ENCODE data around the gene TRMU. TPM values are rescaled to one million over a fixed set of nuclear protein-coding genes. Genes with fewer than 3 reads are reported as not detected.

The TRMU gene
- total RNA-seq = 71.8 and 72.5 TPM in 2 replicates
- long read RNA-seq, transcript TRMU-201 (11 exons, 1,940 nt) = major isoform, 26 of 97 reads
- long read RNA-seq, transcript TRMU-203 (10 exons, 1,830 nt) = minor isoform, 7 of 97 reads
- long read RNA-seq, transcript TRMU-217 (2 exons, 591 nt) = minor isoform, 5 of 97 reads
- long read RNA-seq, partial matches to known transcripts = 14 of 97 reads
- long read RNA-seq, other reads (novel, unspliced or antisense) = 32 of 97 reads

DNA sequence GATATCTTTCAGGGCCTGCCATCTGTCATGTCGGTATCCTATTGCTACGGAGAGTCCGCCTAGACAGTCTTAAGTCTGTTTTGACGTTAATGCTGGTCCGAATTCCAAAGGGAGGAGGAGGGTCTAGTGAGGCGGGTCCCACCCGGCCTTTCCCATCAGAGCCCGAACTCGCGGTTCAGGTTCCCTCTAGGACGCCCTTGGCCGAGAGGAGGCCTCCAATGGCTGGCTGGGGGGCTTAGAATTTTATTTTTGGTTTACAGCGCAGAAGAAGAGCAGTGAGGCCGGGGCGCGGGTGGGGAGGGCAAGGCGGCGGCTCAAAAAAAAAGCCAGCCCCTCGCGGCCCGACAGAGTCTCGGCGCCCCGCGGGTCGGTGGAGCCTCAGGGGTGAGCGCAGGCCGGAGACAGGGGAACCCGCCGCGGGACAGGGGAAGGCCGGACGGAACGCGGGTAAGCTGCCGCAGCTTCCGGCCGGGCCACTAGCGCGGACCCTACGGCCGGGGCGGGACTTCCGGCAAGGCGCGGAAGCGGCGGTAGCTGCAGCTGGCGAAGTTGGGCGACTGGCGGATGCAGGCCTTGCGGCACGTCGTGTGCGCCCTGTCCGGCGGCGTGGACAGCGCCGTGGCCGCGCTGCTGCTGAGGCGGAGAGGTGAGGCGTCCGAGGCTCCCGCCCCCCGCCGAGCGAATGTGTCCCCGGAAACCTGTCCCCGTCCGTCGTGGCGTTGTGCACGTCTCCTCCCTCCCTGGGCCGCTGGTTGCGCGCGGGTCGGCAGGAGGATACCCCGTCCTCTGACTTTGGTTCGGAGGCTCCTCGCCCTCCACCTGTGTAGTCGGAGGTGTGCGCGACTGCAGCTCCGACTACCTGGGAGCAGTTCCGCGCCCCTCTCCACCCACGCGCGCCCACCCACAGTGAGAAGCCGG lies at the start of gene TRMU:
Gene TRMU, plus strand, starts transcription at position 514 of the 918 bp plus-strand sequence. Its CDS starts 51 bp downstream, at position 565.
- Mint-ChIP-seq H3K27me3 (no peaks in the 10 kb centered on the region), H3K36me3 (ENCODE audit: insufficient read depth) (peaks cover 11% of the 10 kb centered on the region), H3K4me1 (ENCODE audit: low read depth) (peaks cover 12% of the 10 kb centered on the region), H3K9me3 (ENCODE audit: low read depth) (no peaks in the 10 kb centered on the region), H3K4me3 (ENCODE audit: low read depth) (peak within 1 kb of the TSS; percentile 92), H3K27ac (peak within 1 kb of the TSS; percentile 98)
- peak; percentile 68 for DNase-seq (ENCODE audit: low spot score, unreplicated experiment)
- TF ChIP-seq, protein P1, sequence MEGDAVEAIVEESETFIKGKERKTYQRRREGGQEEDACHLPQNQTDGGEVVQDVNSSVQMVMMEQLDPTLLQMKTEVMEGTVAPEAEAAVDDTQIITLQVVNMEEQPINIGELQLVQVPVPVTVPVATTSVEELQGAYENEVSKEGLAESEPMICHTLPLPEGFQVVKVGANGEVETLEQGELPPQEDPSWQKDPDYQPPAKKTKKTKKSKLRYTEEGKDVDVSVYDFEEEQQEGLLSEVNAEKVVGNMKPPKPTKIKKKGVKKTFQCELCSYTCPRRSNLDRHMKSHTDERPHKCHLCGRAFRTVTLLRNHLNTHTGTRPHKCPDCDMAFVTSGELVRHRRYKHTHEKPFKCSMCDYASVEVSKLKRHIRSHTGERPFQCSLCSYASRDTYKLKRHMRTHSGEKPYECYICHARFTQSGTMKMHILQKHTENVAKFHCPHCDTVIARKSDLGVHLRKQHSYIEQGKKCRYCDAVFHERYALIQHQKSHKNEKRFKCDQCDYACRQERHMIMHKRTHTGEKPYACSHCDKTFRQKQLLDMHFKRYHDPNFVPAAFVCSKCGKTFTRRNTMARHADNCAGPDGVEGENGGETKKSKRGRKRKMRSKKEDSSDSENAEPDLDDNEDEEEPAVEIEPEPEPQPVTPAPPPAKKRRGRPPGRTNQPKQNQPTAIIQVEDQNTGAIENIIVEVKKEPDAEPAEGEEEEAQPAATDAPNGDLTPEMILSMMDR (IDR thresholded peaks at IDR 0.05; ENCODE audit: unreplicated experiment) = no peak

DNA sequence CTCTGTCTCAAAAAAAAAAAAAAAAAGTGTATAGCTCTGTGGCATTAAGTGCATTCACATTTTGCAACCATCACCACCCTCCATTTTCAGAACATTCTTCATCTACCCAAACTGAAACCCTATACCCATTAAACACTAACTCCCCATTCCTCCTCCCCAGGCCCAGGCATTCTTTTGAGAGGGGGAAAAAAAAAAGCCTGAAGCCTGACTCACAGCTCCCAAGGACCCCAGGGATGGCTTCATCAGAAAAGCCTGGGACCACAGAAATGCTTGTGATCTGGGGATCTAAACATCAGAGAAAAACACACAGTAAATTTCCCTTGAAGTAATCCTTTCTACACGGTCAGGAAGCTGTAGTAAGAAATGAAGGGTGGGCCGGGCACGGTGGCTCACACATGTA lies 49.5 kb upstream of the TRMU start:
- DNase-seq (ENCODE audit: low spot score, unreplicated experiment) = no peak
- no peaks in the 10 kb centered on the region for H3K4me1 Mint-ChIP-seq (ENCODE audit: low read depth)
- no peak overlapping the region for H3K4me3 Mint-ChIP-seq (ENCODE audit: low read depth)
- TF ChIP-seq, protein P1 (IDR thresholded peaks at IDR 0.05; ENCODE audit: unreplicated experiment) = no peak
- no peak overlapping the region for H3K27ac Mint-ChIP-seq
- H3K9me3 Mint-ChIP-seq (ENCODE audit: low read depth) = no peaks in the 10 kb centered on the region
- peaks cover 24% of the 10 kb centered on the region for H3K36me3 Mint-ChIP-seq (ENCODE audit: insufficient read depth)
- H3K27me3 Mint-ChIP-seq = no peaks in the 10 kb centered on the region

GRCh38 chr22:46286941-46287872 lies 48.3 kb upstream of the TRMU start:
- Mint-ChIP-seq H3K27me3 (no peaks in the 10 kb centered on the region), H3K9me3 (ENCODE audit: low read depth) (no peaks in the 10 kb centered on the region), H3K27ac (no peak overlapping the region), H3K4me1 (ENCODE audit: low read depth) (no peaks in the 10 kb centered on the region), H3K4me3 (ENCODE audit: low read depth) (no peak overlapping the region), H3K36me3 (ENCODE audit: insufficient read depth) (peaks cover 25% of the 10 kb centered on the region)
- TF ChIP-seq, protein P1 (IDR thresholded peaks at IDR 0.05; ENCODE audit: unreplicated experiment) = no peak
- no peak for DNase-seq (ENCODE audit: low spot score, unreplicated experiment)

DNA sequence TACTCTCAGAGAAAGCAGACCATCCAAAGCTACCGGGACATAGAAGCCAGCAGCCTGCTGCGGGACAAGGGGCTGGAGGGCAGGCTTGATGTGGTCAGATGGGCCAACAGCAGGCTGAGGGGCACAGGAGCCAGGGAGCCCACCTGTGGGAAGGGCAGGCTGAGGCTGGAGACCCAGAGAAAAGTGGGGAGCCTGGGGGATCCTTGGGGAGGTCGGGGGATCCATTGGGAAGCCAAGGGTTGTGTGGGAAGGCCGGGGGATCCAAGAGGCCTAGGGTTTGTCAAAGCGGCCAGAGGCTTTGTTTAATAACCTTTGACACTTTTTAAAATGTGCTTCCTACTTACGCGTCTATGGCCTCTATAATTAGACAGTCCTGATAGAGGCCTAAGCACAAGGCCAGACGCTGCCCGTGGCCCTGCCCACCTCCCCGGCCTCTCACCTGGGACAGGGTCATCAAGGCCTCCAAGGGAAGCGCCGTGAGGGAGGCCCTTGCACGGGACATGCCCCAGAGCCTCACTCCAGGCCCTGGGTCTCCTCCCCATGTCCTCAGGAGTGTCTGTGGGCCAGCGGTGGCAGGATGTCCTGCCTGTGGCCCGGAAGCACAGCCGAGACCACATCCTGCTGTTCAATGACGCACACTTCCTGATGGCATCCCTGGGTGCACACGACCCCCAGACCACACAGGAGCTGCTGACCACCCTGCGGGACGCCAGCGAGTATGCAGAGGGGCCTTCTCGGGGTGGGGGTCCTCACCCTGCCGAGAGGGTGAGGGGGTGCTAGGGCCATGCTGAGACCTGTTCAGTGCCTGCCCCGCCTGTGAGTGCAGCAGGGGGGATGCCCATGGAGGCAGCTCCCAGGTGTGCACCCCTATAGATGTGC lies 47.4 kb upstream of the TRMU start:
- Mint-ChIP-seq H3K36me3 (ENCODE audit: insufficient read depth) (peaks cover 28% of the 10 kb centered on the region), H3K9me3 (ENCODE audit: low read depth) (no peaks in the 10 kb centered on the region), H3K27me3 (no peaks in the 10 kb centered on the region), H3K4me1 (ENCODE audit: low read depth) (no peaks in the 10 kb centered on the region), H3K4me3 (ENCODE audit: low read depth) (no peak overlapping the region), H3K27ac (no peak overlapping the region)
- no peak for DNase-seq (ENCODE audit: low spot score, unreplicated experiment)
- TF ChIP-seq, protein P1 (IDR thresholded peaks at IDR 0.05; ENCODE audit: unreplicated experiment) = no peak
